HFFc6 (cell line): Measurements from ENCODE around the gene SMARCE1. TPM values are rescaled to one million over a fixed set of nuclear protein-coding genes. Genes with fewer than 3 reads are reported as not detected.

ENCODE experiments used
- DNase-seq: peaks from one replicate; pipeline ENCODE4 v3.0.0-alpha.2; 2018
- H3K27ac Mint-ChIP-seq: 2 replicates; pipeline ENCODE4 v1.8.0; 2020; ENCODE audit warnings: mild to moderate bottlenecking, mixed read lengths
- H3K27me3 Mint-ChIP-seq: 2 replicates; pipeline ENCODE4 v1.8.0; 2021; ENCODE audit warnings: mild to moderate bottlenecking, moderate library complexity, mixed read lengths; ENCODE audit not compliant: insufficient read depth
- H3K36me3 Mint-ChIP-seq: 2 replicates; pipeline ENCODE4 v1.8.0; 2021; ENCODE audit warnings: low read depth, mixed read lengths
- H3K4me1 Mint-ChIP-seq: 2 replicates; pipeline ENCODE4 v1.8.0; 2020; ENCODE audit warnings: low read depth, mixed read lengths
- H3K4me3 Mint-ChIP-seq: 2 replicates; pipeline ENCODE4 v1.8.0; 2020; ENCODE audit warnings: mild to moderate bottlenecking, moderate library complexity, mixed read lengths
- H3K9me3 Mint-ChIP-seq: 2 replicates; pipeline ENCODE4 v1.8.0; 2020; ENCODE audit warnings: mild to moderate bottlenecking, mixed read lengths
- CTCF ChIP-seq: fragments of 200-600 bp; sonication (generic); IDR thresholded peaks from 2 replicates; pipeline ENCODE4 v1.5.0; 2021; ENCODE audit warnings: antibody characterized with exemption, mild to moderate bottlenecking
- total RNA-seq, 6 experiments: library from RNA; stranded (reverse); fragmentation: NEBNext Ultra II Directional; extraction: Animal tissue kit (Norgen Biotek cat#: 25700); gene quantifications; 2 replicates in 1 of 6; 3 replicates in 5 of 6; pipeline ENCODE4 v1.2.3, GENCODE V29; 2021

SMARCE1 gene
- total RNA-seq, 6 experiments from 2014 or later = 114 to 148 (median 139) TPM

GRCh38 chr17:40618754-40619625 is 28.6 kb downstream of the SMARCE1 start:
- DNase-seq = no peak
- Mint-ChIP-seq H3K27me3 (peaks cover 32% of the 10 kb centered on the region), H3K27ac (no peak overlapping the region)

GRCh38 chr17:40617678-40618240 is 29.9 kb downstream of the SMARCE1 start:
- TF ChIP-seq CTCF = no peak
- no peak for DNase-seq
- Mint-ChIP-seq H3K4me1 (peaks cover 7% of the 10 kb centered on the region; the same call in 1 of the 2 replicates), H3K27me3 (peaks cover 39% of the 10 kb centered on the region), H3K9me3 (no peaks in the 10 kb centered on the region), H3K36me3 (no peaks in the 10 kb centered on the region), H3K27ac (no peak overlapping the region), H3K4me3 (no peak overlapping the region)

More at GRCh38 chr17:40618754-40619625, 28.6 kb downstream of the SMARCE1 start:
- Mint-ChIP-seq H3K4me1 (peaks cover 7% of the 10 kb centered on the region; the same call in 1 of the 2 replicates), H3K36me3 (no peaks in the 10 kb centered on the region), H3K4me3 (no peak overlapping the region), H3K9me3 (no peaks in the 10 kb centered on the region)
- TF ChIP-seq CTCF = no peak

- H3K9me3 Mint-ChIP-seq = no peaks in the 10 kb centered on the region
- no peak overlapping the region for H3K4me3 Mint-ChIP-seq
- TF ChIP-seq CTCF = no peak
- H3K36me3 Mint-ChIP-seq = no peaks in the 10 kb centered on the region
- H3K27me3 Mint-ChIP-seq = peaks cover 47% of the 10 kb centered on the region
- no peak overlapping the region for H3K27ac Mint-ChIP-seq
- peaks cover 7% of the 10 kb centered on the region; the same call in 1 of the 2 replicates for H3K4me1 Mint-ChIP-seq
- no peak for DNase-seq
Observed at GRCh38 chr17:40616592-40616991, 31.0 kb downstream of the SMARCE1 start.

GRCh38 chr17:40615841-40616476 is 31.7 kb downstream of the SMARCE1 start:
- no peak for DNase-seq
- H3K27ac Mint-ChIP-seq = no peak overlapping the region
- TF ChIP-seq CTCF = peak; percentile 2; the same call in 1 of the 2 replicates
- no peaks in the 10 kb centered on the region for H3K36me3 Mint-ChIP-seq
- peaks cover 7% of the 10 kb centered on the region; the same call in 1 of the 2 replicates for H3K4me1 Mint-ChIP-seq
- H3K27me3 Mint-ChIP-seq = peaks cover 53% of the 10 kb centered on the region
- no peak overlapping the region for H3K4me3 Mint-ChIP-seq
- no peaks in the 10 kb centered on the region for H3K9me3 Mint-ChIP-seq

GRCh38 chr17:40615068-40615840 is 32.4 kb downstream of the SMARCE1 start:
- Mint-ChIP-seq H3K9me3 (no peaks in the 10 kb centered on the region), H3K36me3 (no peaks in the 10 kb centered on the region), H3K4me3 (no peak overlapping the region), H3K27ac (no peak overlapping the region), H3K27me3 (peaks cover 55% of the 10 kb centered on the region), H3K4me1 (peaks cover 5% of the 10 kb centered on the region; the same call in 1 of the 2 replicates)
- TF ChIP-seq CTCF = peak; percentile 65
- peak; percentile 23 for DNase-seq
